GM19238 (cell line): ENCODE measurements around the gene ID3.
A peak's percentile ranks its signal among the peaks of the same experiment; 100 is the strongest.

Experiments
- DNase-seq: peaks from one replicate; pipeline ENCODE4 v3.0.0; 2011; ENCODE audit warnings: low spot score; ENCODE audit not compliant: insufficient read length

Gene ID3

GRCh38 chr1:23566304-23566703 is 7.0 kb upstream of the ID3 start:
- DNase-seq: no peak

- DNase-seq: no peak
These were observed 6.5 kb upstream of the ID3 start for GRCh38 chr1:23565776-23566175.

GRCh38 chr1:23564529-23565122 is 5.3 kb upstream of the ID3 start:
- no peak for DNase-seq

- DNase-seq: no peak
These were observed 4.6 kb upstream of the ID3 start for GRCh38 chr1:23563755-23564374.

GRCh38 chr1:23563003-23563402 is 3.7 kb upstream of the ID3 start:
- DNase-seq: no peak

- DNase-seq: peak; percentile 68
These were observed 3.0 kb upstream of the ID3 start for GRCh38 chr1:23562137-23562876.

- DNase-seq: no peak
These were observed 2.5 kb upstream of the ID3 start for GRCh38 chr1:23561813-23562100.

- DNase-seq: no peak
These were observed 1.9 kb upstream of the ID3 start for GRCh38 chr1:23561076-23561812.

- no peak for DNase-seq
These were observed 862 bp upstream of the ID3 start for GRCh38 chr1:23559985-23560741.

- no peak for DNase-seq
These were observed 497 bp downstream of the ID3 start for GRCh38 chr1:23558872-23559135.

GRCh38 chr1:23558140-23558871 is 995 bp downstream of the ID3 start:
- DNase-seq: no peak

- no peak for DNase-seq
These were observed 1.7 kb downstream of the ID3 start for GRCh38 chr1:23557471-23558124.

- no peak for DNase-seq
These were observed 2.4 kb downstream of the ID3 start for GRCh38 chr1:23556635-23557470.

- DNase-seq: no peak
These were observed 3.2 kb downstream of the ID3 start for GRCh38 chr1:23555986-23556634.

- no peak for DNase-seq
These were observed 3.9 kb downstream of the ID3 start for GRCh38 chr1:23555270-23555985.

- DNase-seq: peak; percentile 84
These were observed 4.6 kb downstream of the ID3 start for GRCh38 chr1:23554481-23555269.

GRCh38 chr1:23554127-23554480 is 5.2 kb downstream of the ID3 start:
- DNase-seq: no peak
